Mucosa of rectum (tissue), 2 donors: ENCODE data around the gene ABCG5.

ENCODE experiments used
- H3K27ac ChIP-seq, 2 donors: one replicate each; pipeline ENCODE4 v1.7.0; 2013; ENCODE audit warnings: inconsistent platforms in 2 of 2, low read depth in 2 of 2, low read length in 2 of 2
- H3K27me3 ChIP-seq, 2 donors: one replicate each; pipeline ENCODE4 v1.7.0; 2013; ENCODE audit warnings: low read length in 2 of 2; ENCODE audit not compliant: control insufficient read depth in 2 of 2, insufficient read depth in 2 of 2
- H3K36me3 ChIP-seq, 2 donors: one replicate each; pipeline ENCODE4 v1.7.0; 2013; ENCODE audit warnings: low read length in 2 of 2; ENCODE audit not compliant: control insufficient read depth in 2 of 2, insufficient read depth in 2 of 2
- H3K4me1 ChIP-seq, 2 donors: one replicate each; pipeline ENCODE4 v1.7.0; 2013; ENCODE audit warnings: low read length in 2 of 2, mild to moderate bottlenecking in 1 of 2; ENCODE audit not compliant: control insufficient read depth in 2 of 2, insufficient read depth in 2 of 2
- H3K4me3 ChIP-seq, 2 donors: one replicate each; pipeline ENCODE4 v1.7.0; 2013; ENCODE audit warnings: low read length in 2 of 2
- H3K9ac ChIP-seq, 2 donors: one replicate each; pipeline ENCODE4 v1.7.0; 2013; ENCODE audit warnings: low read length in 2 of 2, low read depth in 1 of 2, mild to moderate bottlenecking in 1 of 2
- H3K9me3 ChIP-seq, 2 donors: one replicate each; pipeline ENCODE4 v1.7.0; 2013; ENCODE audit warnings: low read length in 2 of 2; ENCODE audit not compliant: control insufficient read depth in 2 of 2
- donor health status: healthy.
- donor health status: Normal muscosa, but diverticular disease.

ABCG5 gene

GRCh38 chr2:43838560-43839267, at the start of gene ABCG5, which contains the start of gene ABCG8:
Gene ABCG5, minus strand, starts transcription at chr2:43838839. Its CDS starts 160 bp downstream, at chr2:43838679.
Gene ABCG8, plus strand, starts transcription at chr2:43838971. Its CDS starts 83 bp downstream, at chr2:43839054.
- no peaks in the 10 kb centered on the region for H3K36me3 ChIP-seq
- H3K9ac ChIP-seq = no peak within 1 kb of the TSS
- no peak within 1 kb of the TSS for H3K4me3 ChIP-seq
- no peaks in the 10 kb centered on the region for H3K27me3 ChIP-seq
- H3K9me3 ChIP-seq = no peaks in the 10 kb centered on the region
- no peak within 1 kb of the TSS for H3K27ac ChIP-seq
- no peaks in the 10 kb centered on the region for H3K4me1 ChIP-seq

- H3K9ac ChIP-seq = no peak overlapping the region
- peaks cover 41 to 43% of the 10 kb centered on the region in 2 donors for H3K36me3 ChIP-seq
- no peaks in the 10 kb centered on the region for H3K9me3 ChIP-seq
Measured at GRCh38 chr2:43887176-43887575, 48.5 kb upstream of the ABCG5 start.

GRCh38 chr2:43885132-43885632, 46.5 kb upstream of the ABCG5 start:
- Histone ChIP-seq H3K9me3 (no peaks in the 10 kb centered on the region), H3K36me3 (peaks cover 24 to 28% of the 10 kb centered on the region in 2 donors), H3K4me3 (no peak overlapping the region), H3K4me1 (no peaks in the 10 kb centered on the region), H3K27ac (no peak overlapping the region), H3K27me3 (no peaks in the 10 kb centered on the region), H3K9ac (no peak overlapping the region)

More at GRCh38 chr2:43887176-43887575, 48.5 kb upstream of the ABCG5 start:
- Histone ChIP-seq H3K27me3 (no peaks in the 10 kb centered on the region), H3K27ac (no peak overlapping the region), H3K4me3 (no peak overlapping the region), H3K4me1 (no peaks in the 10 kb centered on the region)

- no peaks in the 10 kb centered on the region for H3K4me1 ChIP-seq
- H3K36me3 ChIP-seq = peaks cover 21 to 26% of the 10 kb centered on the region in 2 donors
- no peaks in the 10 kb centered on the region for H3K27me3 ChIP-seq
- no peak overlapping the region for H3K4me3 ChIP-seq
- H3K9ac ChIP-seq = no peak overlapping the region
- no peaks in the 10 kb centered on the region for H3K9me3 ChIP-seq
- H3K27ac ChIP-seq = no peak overlapping the region
Measured at GRCh38 chr2:43884689-43885088, 46.0 kb upstream of the ABCG5 start.

GRCh38 chr2:43882312-43882711, 43.7 kb upstream of the ABCG5 start:
- H3K9ac ChIP-seq = no peak overlapping the region
- H3K36me3 ChIP-seq = peaks cover 7 to 9% of the 10 kb centered on the region in 2 donors
- H3K27me3 ChIP-seq = no peaks in the 10 kb centered on the region
- no peaks in the 10 kb centered on the region for H3K4me1 ChIP-seq
- no peaks in the 10 kb centered on the region for H3K9me3 ChIP-seq
- H3K4me3 ChIP-seq = no peak overlapping the region
- H3K27ac ChIP-seq = no peak overlapping the region

GRCh38 chr2:43880952-43881351, 42.3 kb upstream of the ABCG5 start:
- no peak overlapping the region for H3K9ac ChIP-seq
- H3K36me3 ChIP-seq = no peaks in the 10 kb centered on the region
- H3K27ac ChIP-seq = no peak overlapping the region
- H3K4me3 ChIP-seq = no peak overlapping the region
- no peaks in the 10 kb centered on the region for H3K27me3 ChIP-seq
- H3K4me1 ChIP-seq = no peaks in the 10 kb centered on the region
- H3K9me3 ChIP-seq = no peaks in the 10 kb centered on the region

- H3K27ac ChIP-seq = no peak overlapping the region
Measured at GRCh38 chr2:43880471-43880870, 41.8 kb upstream of the ABCG5 start.

GRCh38 chr2:43879261-43879660, 40.6 kb upstream of the ABCG5 start:
- H3K4me1 ChIP-seq = no peaks in the 10 kb centered on the region
- no peaks in the 10 kb centered on the region for H3K27me3 ChIP-seq

More at GRCh38 chr2:43880471-43880870, 41.8 kb upstream of the ABCG5 start:
- no peaks in the 10 kb centered on the region for H3K9me3 ChIP-seq
- no peak overlapping the region for H3K9ac ChIP-seq
- no peak overlapping the region for H3K4me3 ChIP-seq
- H3K4me1 ChIP-seq = no peaks in the 10 kb centered on the region
- H3K27me3 ChIP-seq = no peaks in the 10 kb centered on the region
- H3K36me3 ChIP-seq = no peaks in the 10 kb centered on the region

GRCh38 chr2:43877782-43878464, 39.3 kb upstream of the ABCG5 start:
- H3K4me1 ChIP-seq = no peaks in the 10 kb centered on the region
- H3K9me3 ChIP-seq = no peaks in the 10 kb centered on the region
- no peak overlapping the region for H3K9ac ChIP-seq
- H3K27ac ChIP-seq = no peak overlapping the region
- no peak overlapping the region for H3K4me3 ChIP-seq
- no peaks in the 10 kb centered on the region for H3K27me3 ChIP-seq
- H3K36me3 ChIP-seq = no peaks in the 10 kb centered on the region

More at GRCh38 chr2:43879261-43879660, 40.6 kb upstream of the ABCG5 start:
- H3K9ac ChIP-seq = no peak overlapping the region
- no peak overlapping the region for H3K4me3 ChIP-seq
- H3K36me3 ChIP-seq = no peaks in the 10 kb centered on the region
- no peaks in the 10 kb centered on the region for H3K9me3 ChIP-seq
- H3K27ac ChIP-seq = no peak overlapping the region

GRCh38 chr2:43874776-43875451, 36.3 kb upstream of the ABCG5 start:
- Histone ChIP-seq H3K9me3 (no peaks in the 10 kb centered on the region), H3K27ac (no peak overlapping the region), H3K36me3 (no peaks in the 10 kb centered on the region), H3K4me3 (no peak overlapping the region), H3K9ac (no peak overlapping the region), H3K27me3 (no peaks in the 10 kb centered on the region), H3K4me1 (no peaks in the 10 kb centered on the region)
